CD4-positive, alpha-beta T cell (primary cell): ENCODE measurements around the gene FOXO4. TPM values are rescaled to one million over a fixed set of nuclear protein-coding genes. Genes with fewer than 3 reads are reported as not detected.

ENCODE experiments used
- ATAC-seq: fragments of 200-7000 bp; cut with Tn5 transposase; one replicate; pipeline ENCODE4 v1.10.0; 2022; ENCODE audit warnings: mild to moderate bottlenecking; ENCODE audit not compliant: poor library complexity
- CTCF ChIA-PET: fragments of 350-600 bp; sonication (Branson Sonifier 250); formaldehyde crosslinking; loops from one replicate; lab custom pipeline; 2021; ENCODE audit warnings: antibody characterized with exemption, inconsistent platforms; lab: Charles Lee
- POLR2A ChIA-PET: fragments of 350-600 bp; sonication (Branson Sonifier 250); formaldehyde crosslinking; loops from one replicate; lab custom pipeline; 2021; ENCODE audit warnings: antibody characterized with exemption, inconsistent platforms; lab: Charles Lee
- DNase-seq, 14 experiments: peaks; one replicate each; pipeline ENCODE4 v3.0.0-alpha.2; 2013 to 2020; ENCODE audit warnings: mixed read lengths in 2 of 14
- H3K27ac ChIP-seq, 2 donors: one replicate each; pipeline versions ENCODE4 v1.5.1 to v1.7.0; 2013; ENCODE audit warnings: low read length in 2 of 2, low read depth in 1 of 2, mild to moderate bottlenecking in 1 of 2
- H3K27me3 ChIP-seq, 2 experiments: 1 replicate in 1 of 2; 2 replicates in 1 of 2; pipeline versions ENCODE4 v1.6.1 to v1.7.0; 2013; ENCODE audit warnings: low read length in 2 of 2, control low read depth in 1 of 2, mild to moderate bottlenecking in 1 of 2, moderate library complexity in 1 of 2; ENCODE audit not compliant: insufficient read depth in 2 of 2, control insufficient read depth in 1 of 2
- H3K36me3 ChIP-seq: one replicate; pipeline ENCODE4 v1.6.1; 2013; ENCODE audit warnings: low read length, control low read depth; ENCODE audit not compliant: insufficient read depth
- H3K4me1 ChIP-seq: one replicate; pipeline ENCODE4 v1.6.1; 2013; ENCODE audit warnings: low read length, control low read depth; ENCODE audit not compliant: insufficient read depth
- H3K4me3 ChIP-seq: one replicate; pipeline ENCODE4 v1.5.1; 2013; ENCODE audit warnings: mild to moderate bottlenecking, low read length, moderate library complexity
- H3K9me3 ChIP-seq, 2 experiments: 1 replicate in 1 of 2; 2 replicates in 1 of 2; pipeline versions ENCODE4 v1.6.1 to v1.7.0; 2013; ENCODE audit warnings: low read length in 2 of 2, mild to moderate bottlenecking in 2 of 2, control low read depth in 1 of 2, moderate library complexity in 1 of 2; ENCODE audit not compliant: control insufficient read depth in 1 of 2, insufficient read depth in 1 of 2
- H3K27ac Mint-ChIP-seq: one replicate; pipeline ENCODE4 v1.8.0; 2020; ENCODE audit warnings: mixed read lengths
- H3K27me3 Mint-ChIP-seq: one replicate; pipeline ENCODE4 v1.8.0; 2021; ENCODE audit warnings: mixed read lengths
- H3K36me3 Mint-ChIP-seq: one replicate; pipeline ENCODE4 v1.8.0; 2021; ENCODE audit warnings: low read depth, mixed read lengths
- H3K4me1 Mint-ChIP-seq: one replicate; pipeline ENCODE4 v1.8.0; 2021; ENCODE audit warnings: low read depth, mixed read lengths
- H3K4me3 Mint-ChIP-seq: one replicate; pipeline ENCODE4 v1.8.0; 2020; ENCODE audit warnings: mild to moderate bottlenecking, mixed read lengths
- H3K9me3 Mint-ChIP-seq: one replicate; pipeline ENCODE4 v1.8.0; 2020; ENCODE audit warnings: mixed read lengths
- intact Hi-C, 2 experiments: fragments of 100-400 bp; cut with DNase I in 1 of 2; cut with micrococcal nuclease in 1 of 2; formaldehyde crosslinking; loops; one replicate each; pipeline versions ENCODE4 v1.15.1 to v1.9.0; 2023 to 2025; cut with DNase I, micrococcal nuclease
- total RNA-seq, 174 experiments: library from RNA in 2 of 174; stranded (reverse) in 2 of 174; gene quantifications; one replicate each; pipeline ENCODE4 v1.2.3 and lab custom pipeline; 2021 to 2026
- TF ChIP-seq, protein P1 (sequence below): fragments of 200-600 bp; IDR thresholded peaks from one replicate; pipeline ENCODE4 v1.8.0; 2022; ENCODE audit warnings: antibody characterized with exemption, mild to moderate bottlenecking

The FOXO4 gene
- total RNA-seq, 2 experiments from 2014 or later: 20.9 to 23.8 TPM

DNA sequence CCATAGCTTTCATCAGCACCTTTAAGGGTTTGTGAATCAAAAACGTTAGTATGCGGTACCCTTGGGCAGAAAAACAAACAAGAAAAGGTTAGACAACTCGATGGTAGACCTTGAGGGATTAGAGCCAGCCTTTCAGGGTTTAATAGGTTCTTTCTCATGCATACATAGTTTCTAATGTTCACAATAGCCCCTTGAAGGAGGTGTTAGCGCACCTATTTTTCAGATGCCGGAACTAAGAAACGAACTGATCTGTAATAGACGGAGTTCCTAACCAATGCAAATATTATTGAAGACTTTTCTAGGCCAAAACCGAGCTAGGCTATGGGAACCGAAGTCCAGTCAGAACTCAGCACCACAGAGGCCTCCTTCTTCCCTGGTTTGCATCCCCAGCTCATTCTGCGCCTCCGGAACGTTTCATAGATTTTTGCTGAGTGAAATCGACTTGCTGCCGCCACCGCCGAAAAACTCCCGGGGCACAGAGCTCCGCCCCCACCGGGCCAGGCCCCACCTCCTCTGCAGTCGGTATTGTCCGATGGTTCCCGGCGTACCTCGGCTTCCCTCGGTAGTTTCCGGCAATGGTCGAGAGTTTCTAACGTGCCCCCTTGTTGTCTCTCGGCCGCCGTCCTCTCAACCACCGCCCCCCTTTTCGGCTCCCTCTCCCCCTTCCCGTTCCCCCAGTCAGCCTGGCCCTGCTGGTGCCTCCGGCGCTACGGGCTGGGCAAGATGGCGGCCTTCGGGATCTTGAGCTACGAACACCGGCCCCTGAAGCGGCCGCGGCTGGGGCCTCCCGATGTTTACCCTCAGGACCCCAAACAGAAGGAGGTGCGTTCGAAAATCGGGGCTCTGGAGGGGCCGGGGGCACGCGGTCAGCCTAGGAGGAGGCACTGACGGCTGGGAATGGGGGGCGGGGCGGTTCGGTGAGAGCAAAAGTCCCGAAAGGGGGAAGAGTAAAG is 22.7 kb downstream of the FOXO4 start, which contains the start of gene MED12:
Gene MED12 (plus strand): TSS at position 565 of the 953 bp plus-strand sequence. CDS start 159 bp downstream, at position 724.
- no peaks in the 10 kb centered on the region for H3K27me3 Mint-ChIP-seq
- H3K36me3 Mint-ChIP-seq: peaks cover 34% of the 10 kb centered on the region
- Histone ChIP-seq H3K4me3 (peak within 1 kb of the TSS; percentile 83), H3K27me3 (no peaks in the 10 kb centered on the region), H3K36me3 (peaks cover 33% of the 10 kb centered on the region), H3K4me1 (peaks cover 40% of the 10 kb centered on the region), H3K27ac (peak within 1 kb of the TSS; percentile 77 to 86), H3K9me3 (no peaks in the 10 kb centered on the region)
- DNase-seq: peak; percentile 63 to 89 (median 76)
- ChIA-PET CTCF (interaction anchor here (1.0 to 2.3 kb wide), 3 partner anchors 10 to 19 kb away, joined by 4 to 10 read pairs (median 4); no protein-coding TSS in a partner anchor), POLR2A (interaction anchor here (1.0 to 4.4 kb wide), 13 partner anchors 8 to 414 kb away, joined by 3 to 73 read pairs (median 9); partner anchors contain the start of genes CXorf65, FOXO4, IL2RG and NONO)
- TF ChIP-seq, protein P1, sequence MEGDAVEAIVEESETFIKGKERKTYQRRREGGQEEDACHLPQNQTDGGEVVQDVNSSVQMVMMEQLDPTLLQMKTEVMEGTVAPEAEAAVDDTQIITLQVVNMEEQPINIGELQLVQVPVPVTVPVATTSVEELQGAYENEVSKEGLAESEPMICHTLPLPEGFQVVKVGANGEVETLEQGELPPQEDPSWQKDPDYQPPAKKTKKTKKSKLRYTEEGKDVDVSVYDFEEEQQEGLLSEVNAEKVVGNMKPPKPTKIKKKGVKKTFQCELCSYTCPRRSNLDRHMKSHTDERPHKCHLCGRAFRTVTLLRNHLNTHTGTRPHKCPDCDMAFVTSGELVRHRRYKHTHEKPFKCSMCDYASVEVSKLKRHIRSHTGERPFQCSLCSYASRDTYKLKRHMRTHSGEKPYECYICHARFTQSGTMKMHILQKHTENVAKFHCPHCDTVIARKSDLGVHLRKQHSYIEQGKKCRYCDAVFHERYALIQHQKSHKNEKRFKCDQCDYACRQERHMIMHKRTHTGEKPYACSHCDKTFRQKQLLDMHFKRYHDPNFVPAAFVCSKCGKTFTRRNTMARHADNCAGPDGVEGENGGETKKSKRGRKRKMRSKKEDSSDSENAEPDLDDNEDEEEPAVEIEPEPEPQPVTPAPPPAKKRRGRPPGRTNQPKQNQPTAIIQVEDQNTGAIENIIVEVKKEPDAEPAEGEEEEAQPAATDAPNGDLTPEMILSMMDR: no peak
- H3K9me3 Mint-ChIP-seq: no peaks in the 10 kb centered on the region
- peak within 1 kb of the TSS; percentile 94 for H3K27ac Mint-ChIP-seq
- peak within 1 kb of the TSS; percentile 93 for H3K4me3 Mint-ChIP-seq
- peak; percentile 95 for ATAC-seq
- intact Hi-C loops: no loop called here
- peaks cover 36% of the 10 kb centered on the region for H3K4me1 Mint-ChIP-seq

DNA sequence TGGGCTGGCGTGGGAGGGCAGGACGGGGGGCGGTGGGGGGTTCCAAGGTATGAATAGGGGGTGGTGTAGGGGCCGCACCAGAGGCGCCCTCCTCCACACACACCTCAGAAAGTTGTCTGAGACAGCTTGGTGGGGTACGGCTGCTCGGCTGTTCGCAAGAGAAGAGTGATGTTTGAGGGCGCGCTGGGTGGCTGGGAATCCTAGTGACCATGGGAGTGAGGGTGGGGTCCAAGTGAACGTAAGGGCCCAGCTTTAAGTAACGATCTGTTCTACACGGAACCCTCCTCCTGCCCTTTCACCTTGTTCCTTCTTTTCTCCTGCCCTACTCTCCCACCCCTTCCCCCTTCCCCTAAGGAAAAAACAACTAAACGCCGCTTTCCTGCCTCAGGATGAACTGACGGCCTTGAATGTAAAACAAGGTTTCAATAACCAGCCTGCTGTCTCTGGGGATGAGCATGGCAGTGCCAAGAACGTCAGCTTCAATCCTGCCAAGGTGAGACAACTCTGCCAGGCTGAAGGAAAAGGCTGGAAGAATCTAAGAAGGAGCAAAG is 23.4 kb downstream of the FOXO4 start:
- H3K9me3 Mint-ChIP-seq: no peaks in the 10 kb centered on the region
- H3K27ac Mint-ChIP-seq: peak overlapping the region; percentile 94
- TF ChIP-seq, protein P1: no peak
- H3K36me3 Mint-ChIP-seq: peaks cover 41% of the 10 kb centered on the region
- intact Hi-C loops: no loop called here
- Histone ChIP-seq H3K9me3 (no peaks in the 10 kb centered on the region), H3K36me3 (peaks cover 41% of the 10 kb centered on the region), H3K4me1 (peaks cover 33% of the 10 kb centered on the region), H3K27ac (peak overlapping the region in 1 of 2 donors; percentile 86), H3K27me3 (no peaks in the 10 kb centered on the region), H3K4me3 (peak overlapping the region; percentile 83)
- ATAC-seq (peak; percentile 18), DNase-seq (no peak)
- peak overlapping the region; percentile 93 for H3K4me3 Mint-ChIP-seq
- ChIA-PET POLR2A (interaction anchor here (1.1 to 4.4 kb wide), 12 partner anchors 8 to 414 kb away, joined by 3 to 73 read pairs (median 12); partner anchors contain the start of genes CXorf65, FOXO4, IL2RG and OGT), CTCF (interaction anchor here (1.0 to 2.3 kb wide), 3 partner anchors 10 to 20 kb away, joined by 4 to 10 read pairs (median 4); no protein-coding TSS in a partner anchor)
- no peaks in the 10 kb centered on the region for H3K27me3 Mint-ChIP-seq
- peaks cover 33% of the 10 kb centered on the region for H3K4me1 Mint-ChIP-seq
